HepG2 (cell line): ENCODE results near the gene COL13A1. TPM values are rescaled to one million over a fixed set of nuclear protein-coding genes. Genes with fewer than 3 reads are reported as not detected.
A peak's percentile ranks its signal among the peaks of the same experiment; 100 is the strongest.

Experiments used
- ATAC-seq: fragments of 200-7000 bp; cut with Tn5 transposase; 3 replicates; pipeline ENCODE4 v1.9.1; 2020; ENCODE audit warnings: mild to moderate bottlenecking, moderate library complexity
- BruUV-seq: library from RNA; stranded (reverse); fragments of 400-500 nt; replicated peaks from 2 replicates; lab custom pipeline; 2021; lab: Mats Ljungman, UMichigan
- CTCF ChIA-PET: fragments of 300-600 bp; formaldehyde crosslinking; extraction: SDS; loops from one replicate; lab custom pipeline; 2021; ENCODE audit warnings: low total read pairs, inconsistent platforms, low intra/inter-chr PET ratio; lab: Yijun Ruan, JAX
- POLR2A ChIA-PET: fragments of 350-600 bp; sonication (Branson Sonifier 250); formaldehyde crosslinking; loops from one replicate; lab custom pipeline; 2020; ENCODE audit warnings: antibody characterized with exemption, inconsistent platforms; lab: Yijun Ruan, JAX
- DNase-seq: peaks from one replicate; pipeline ENCODE4 v3.0.0-alpha.2; 2015; ENCODE audit warnings: low spot score
- FAIRE-seq: peaks from 3 replicates; lab custom pipeline; 2011; peaks lifted over from hg19 to GRCh38; lab: Jason Lieb, UNC
- H2AFZ ChIP-seq: one replicate; pipeline ENCODE4 v1.6.1; 2011; ENCODE audit warnings: low read length, inconsistent platforms
- H3K27ac ChIP-seq: fragments of 300-600 bp; 3 replicates; pipeline ENCODE4 v1.8.0; 2011; ENCODE audit warnings: mixed run types, mild to moderate bottlenecking, mixed read lengths, low read length, inconsistent platforms; ENCODE audit not compliant: insufficient read depth; ENCODE audit errors: extremely low read length
- H3K27me3 ChIP-seq, 2 experiments: fragments of 200-600 bp in 1 of 2; 2 replicates in 1 of 2; 3 replicates in 1 of 2; pipeline versions ENCODE4 v1.6.0 to v1.8.0; 2011; ENCODE audit warnings: low read length in 2 of 2, mild to moderate bottlenecking in 2 of 2, moderate library complexity in 2 of 2, inconsistent platforms in 1 of 2; ENCODE audit not compliant: insufficient read depth in 2 of 2, control insufficient read depth in 1 of 2
- H3K36me3 ChIP-seq, 2 experiments: fragments of 200-600 bp in 1 of 2; replicated peaks in 1 of 2; 2 replicates in 1 of 2; 3 replicates in 1 of 2; pipeline versions ENCODE4 v1.5.1 to v1.8.0; 2011; ENCODE audit warnings: low read length in 2 of 2, inconsistent platforms in 1 of 2; ENCODE audit not compliant: insufficient read depth in 2 of 2, control insufficient read depth in 1 of 2
- H3K4me1 ChIP-seq: 2 replicates; pipeline ENCODE4 v1.5.1; 2012; ENCODE audit warnings: low read length, inconsistent platforms; ENCODE audit not compliant: insufficient read depth
- H3K4me2 ChIP-seq: 2 replicates; pipeline ENCODE4 v1.6.0; 2011; ENCODE audit warnings: low read depth, low read length, inconsistent platforms
- H3K4me3 ChIP-seq, 3 experiments: fragments of 200-600 bp in 1 of 3; sonication (generic), shearing (Covaris generic) in 1 of 3; replicated peaks in 1 of 3; 2 replicates each; pipeline ENCODE4 v1.5.1; 2011 to 2016; ENCODE audit warnings: low read length in 3 of 3, inconsistent platforms in 2 of 3, low read depth in 2 of 3, mild to moderate bottlenecking in 2 of 3, control low read depth in 1 of 3, mixed read lengths in 1 of 3; ENCODE audit not compliant: insufficient read depth in 1 of 3
- H3K79me2 ChIP-seq: one replicate; pipeline ENCODE4 v1.6.1; 2011; ENCODE audit warnings: low read length, inconsistent platforms; ENCODE audit not compliant: insufficient read depth
- H3K9ac ChIP-seq: 2 replicates; pipeline ENCODE4 v1.6.0; 2011; ENCODE audit warnings: mild to moderate bottlenecking, low read depth, low read length, inconsistent platforms; ENCODE audit not compliant: insufficient read depth
- H3K9me3 ChIP-seq: 2 replicates; pipeline ENCODE4 v1.5.1; 2012; ENCODE audit warnings: mild to moderate bottlenecking, low read length
- H4K20me1 ChIP-seq: 2 replicates; pipeline ENCODE4 v1.6.0; 2011; ENCODE audit warnings: inconsistent platforms, mild to moderate bottlenecking, low read length, moderate library complexity; ENCODE audit not compliant: insufficient read depth
- AHR ChIP-seq: IDR thresholded peaks from 2 replicates; pipeline ENCODE4 v1.6.1; 2018; ENCODE audit warnings: missing genetic modification reagents, missing compliant biosample characterization
- ARNT2 ChIP-seq: sonication (generic); formaldehyde crosslinking; IDR thresholded peaks from 2 replicates; pipeline ENCODE4 v1.8.0; 2022; ENCODE audit warnings: mild to moderate bottlenecking, low read depth, missing genetic modification reagents, moderate library complexity
- CEBPB ChIP-seq: IDR thresholded peaks from 2 replicates; pipeline ENCODE4 v1.6.1; 2011; ENCODE audit warnings: low read depth, low read length, improper control_type of control experiment, borderline replicate concordance
- CENPT ChIP-seq: sonication (generic); formaldehyde crosslinking; IDR thresholded peaks from 2 replicates; pipeline ENCODE4 v1.8.0; 2022; ENCODE audit warnings: low read depth, mild to moderate bottlenecking, moderate library complexity, missing genetic modification reagents
- DNMT3B ChIP-seq: conservative IDR thresholded peaks from 2 replicates; pipeline ENCODE4 v1.6.1; 2016; ENCODE audit warnings: missing biosample characterization, control low read depth
- ESRRA ChIP-seq: sonication (generic); formaldehyde crosslinking; IDR thresholded peaks from 2 replicates; pipeline ENCODE4 v1.5.1; 2020; ENCODE audit warnings: mild to moderate bottlenecking, low read depth, missing genetic modification reagents
- FOSL2 ChIP-seq: sonication (generic); formaldehyde crosslinking; IDR thresholded peaks from 2 replicates; pipeline ENCODE4 v1.4.0; 2020; ENCODE audit warnings: missing genetic modification reagents
- KDM2A ChIP-seq: sonication (generic); formaldehyde crosslinking; IDR thresholded peaks from 2 replicates; pipeline ENCODE4 v1.4.0; 2020; ENCODE audit warnings: low read depth, missing genetic modification reagents, borderline replicate concordance
- MTF2 ChIP-seq: sonication (generic); formaldehyde crosslinking; IDR thresholded peaks from 2 replicates; pipeline ENCODE4 v1.5.0; 2020; ENCODE audit warnings: missing genetic modification reagents, borderline replicate concordance
- NFATC3 ChIP-seq: sonication (generic); formaldehyde crosslinking; IDR thresholded peaks from 2 replicates; pipeline ENCODE4 v1.5.1; 2020; ENCODE audit warnings: mild to moderate bottlenecking, missing genetic modification reagents
- STAG1 ChIP-seq: sonication (generic); formaldehyde crosslinking; IDR thresholded peaks from 2 replicates; pipeline ENCODE4 v1.4.0; 2020; ENCODE audit warnings: missing genetic modification reagents
- TMF1 ChIP-seq: sonication (generic); formaldehyde crosslinking; IDR thresholded peaks from 2 replicates; pipeline ENCODE4 v1.8.1; 2022; ENCODE audit warnings: low read depth, missing genetic modification reagents
- TSC22D2 ChIP-seq: sonication (generic); formaldehyde crosslinking; IDR thresholded peaks from 2 replicates; pipeline ENCODE4 v1.5.1; 2020; ENCODE audit warnings: missing genetic modification reagents, mild to moderate bottlenecking, borderline replicate concordance
- ZNF530 ChIP-seq: sonication (generic); formaldehyde crosslinking; IDR thresholded peaks from 2 replicates; pipeline ENCODE4 v1.5.0; 2020; ENCODE audit warnings: low read depth, mild to moderate bottlenecking, missing genetic modification reagents
- ZNF746 ChIP-seq: sonication (generic); formaldehyde crosslinking; IDR thresholded peaks from 2 replicates; pipeline ENCODE4 v1.8.0; 2022; ENCODE audit warnings: mild to moderate bottlenecking, missing genetic modification reagents
- ZSCAN22 ChIP-seq: sonication (generic); formaldehyde crosslinking; IDR thresholded peaks from 2 replicates; pipeline ENCODE4 v1.4.0; 2020; ENCODE audit warnings: mild to moderate bottlenecking, missing genetic modification reagents
- WGBS: methylation state at CpG from one replicate; pipeline ENCODE4 v1.1.6; 2017; ENCODE audit warnings: low lambda C conversion rate; 5-methylcytosine and 5-hydroxymethylcytosine counted together
- in situ Hi-C: cut with HindIII; loops from 2 replicates; pipeline ENCODE4 v1.10.0; 2017; ENCODE audit warnings: low pct_unique_long_range_greater_than_20kb; ENCODE audit not compliant: extremely low pct_ligation_motif_present
- intact Hi-C: fragments of 100-400 bp; cut with micrococcal nuclease; formaldehyde crosslinking; loops from one replicate; pipeline ENCODE4 v1.10.0; 2022; ENCODE audit not compliant: unreplicated experiment
- polyA plus RNA-seq, 8 experiments: library from polyadenylated mRNA; depleted of rRNA in 3 of 8; stranded (reverse) in 7 of 8; unstranded in 1 of 8; fragments of >200 nt; fragmentation: Illumina TruSeq in 4 of 8; extraction: Trizol in 4 of 8; gene quantifications; 2 replicates each; pipeline versions ENCODE4 v1.2.1 to v1.2.3, GENCODE V29; 2011 to 2016; ENCODE audit warnings: low read depth in 4 of 8, missing spikeins in 1 of 8, mixed read lengths in 1 of 8; ENCODE audit not compliant: insufficient read depth in 1 of 8
- total RNA-seq, 5 experiments: library from RNA; depleted of rRNA; stranded (reverse); fragments of >200 nt; fragmentation: Illumina TruSeq; extraction: Trizol; gene quantifications; 2 replicates each; pipeline ENCODE4 v1.2.3, GENCODE V29; 2016; ENCODE audit warnings: low read depth in 1 of 5
- TF ChIP-seq, protein P1 (sequence below): sonication (generic); formaldehyde crosslinking; IDR thresholded peaks from 2 replicates; pipeline ENCODE4 v1.4.0; 2020; ENCODE audit warnings: missing genetic modification reagents, borderline replicate concordance

Gene COL13A1
- total and polyA plus RNA-seq, 2 of the 13 experiments (the other 11 are each of a cell fraction or from before 2014, with no cell fraction given): 0.07 TPM; not detected in 1

DNA sequence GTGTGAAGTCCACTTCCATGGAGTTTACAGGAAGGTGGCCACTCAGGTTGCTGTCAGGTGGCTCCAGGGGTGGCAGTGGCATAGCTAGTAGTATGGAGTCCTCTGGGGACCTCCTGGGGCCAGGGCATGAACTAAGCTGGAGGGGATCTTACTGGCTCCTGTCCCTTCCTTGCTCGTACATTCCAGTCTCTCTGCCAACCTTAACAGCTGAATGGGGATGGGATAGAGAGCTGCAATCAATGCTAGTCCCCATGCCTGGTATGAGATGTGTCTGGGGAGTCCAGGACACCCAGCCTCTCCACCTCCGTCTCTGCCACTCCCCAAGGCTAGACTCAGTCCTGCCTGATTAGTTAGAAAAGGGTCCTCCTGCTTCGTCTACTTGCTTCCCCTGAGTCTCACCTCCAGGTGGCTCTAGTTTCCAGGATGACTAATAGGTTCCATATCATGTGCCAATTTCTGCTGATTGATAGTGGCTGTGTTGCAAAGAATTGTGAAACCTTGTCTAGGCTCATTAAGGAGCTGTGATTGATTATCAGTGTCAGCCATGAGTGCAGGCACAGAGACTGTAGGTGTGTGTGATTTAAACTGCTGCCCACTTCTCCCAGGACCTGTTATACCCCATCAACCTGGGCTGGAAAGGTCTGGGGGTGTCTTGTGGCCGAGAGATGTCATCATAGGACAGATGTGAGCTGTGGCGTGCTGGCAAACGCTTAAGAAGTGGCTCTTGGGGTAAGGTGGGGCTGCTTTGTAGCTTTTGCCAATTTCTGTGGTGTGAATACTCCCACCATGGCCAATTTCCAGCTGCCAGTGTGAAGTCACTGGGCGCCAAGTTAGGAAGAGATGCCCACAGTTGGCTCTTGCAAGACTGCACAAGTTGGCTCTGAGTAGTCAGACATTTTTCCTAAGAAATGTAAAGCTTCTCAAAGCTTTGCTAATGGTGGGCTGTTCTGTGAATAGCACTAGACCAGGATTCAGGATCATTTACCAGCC, 59.8 kb downstream of the COL13A1 start:
- no peak for FAIRE-seq
- H3K27ac ChIP-seq: no peak overlapping the region

More for the DNA sequence above, 59.8 kb downstream of the COL13A1 start:
- in situ Hi-C loops (no loop called here), intact Hi-C loops (no loop called here)
- no peaks in the 10 kb centered on the region for H4K20me1 ChIP-seq
- ATAC-seq (peak; percentile 65), DNase-seq (peak; percentile 34)
- no peaks in the 10 kb centered on the region for H3K9me3 ChIP-seq
- H2AFZ ChIP-seq: no peak overlapping the region
- TF ChIP-seq ZSCAN22 (CRISPR knock-in tag) (no peak), FOSL2 (peak; percentile 61; the same call in 1 of the 2 replicates), DNMT3B (CRISPR knock-in tag) (no peak), NFATC3 (CRISPR knock-in tag) (no peak), KDM2A (CRISPR knock-in tag) (no peak), CEBPB (peak; percentile 38; the same call in 1 of the 2 replicates), ZNF746 (CRISPR knock-in tag) (no peak), ARNT2 (CRISPR knock-in tag) (no peak), AHR (no peak), TMF1 (CRISPR knock-in tag) (no peak), ESRRA (CRISPR knock-in tag) (no peak), CENPT (CRISPR knock-in tag) (no peak), MTF2 (CRISPR knock-in tag) (no peak), TSC22D2 (no peak), STAG1 (CRISPR knock-in tag) (peak; percentile 22; the same call in 1 of the 2 replicates), ZNF530 (CRISPR knock-in tag) (no peak)
- TF ChIP-seq, protein P1, sequence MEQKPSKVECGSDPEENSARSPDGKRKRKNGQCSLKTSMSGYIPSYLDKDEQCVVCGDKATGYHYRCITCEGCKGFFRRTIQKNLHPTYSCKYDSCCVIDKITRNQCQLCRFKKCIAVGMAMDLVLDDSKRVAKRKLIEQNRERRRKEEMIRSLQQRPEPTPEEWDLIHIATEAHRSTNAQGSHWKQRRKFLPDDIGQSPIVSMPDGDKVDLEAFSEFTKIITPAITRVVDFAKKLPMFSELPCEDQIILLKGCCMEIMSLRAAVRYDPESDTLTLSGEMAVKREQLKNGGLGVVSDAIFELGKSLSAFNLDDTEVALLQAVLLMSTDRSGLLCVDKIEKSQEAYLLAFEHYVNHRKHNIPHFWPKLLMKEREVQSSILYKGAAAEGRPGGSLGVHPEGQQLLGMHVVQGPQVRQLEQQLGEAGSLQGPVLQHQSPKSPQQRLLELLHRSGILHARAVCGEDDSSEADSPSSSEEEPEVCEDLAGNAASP (CRISPR knock-in tag): no peak
- peaks cover 0 to 26% of the 10 kb centered on the region in 2 experiments; a peak in 3 of 5 replicates for H3K27me3 ChIP-seq
- no peaks in the 10 kb centered on the region for H3K4me1 ChIP-seq
- H3K79me2 ChIP-seq: no peaks in the 10 kb centered on the region
- no peak overlapping the region for H3K9ac ChIP-seq
- POLR2A ChIA-PET: no interaction called here
- no TSS peak for BruUV-seq
- no peak overlapping the region for H3K4me3 ChIP-seq
- CTCF ChIA-PET: no interaction called here
- H3K36me3 ChIP-seq: no peaks in the 10 kb centered on the region
- no peak overlapping the region for H3K4me2 ChIP-seq
- WGBS: 28% methylated on average over 4 of the region's 7 CpGs
